Endothelial cell of umbilical vein (primary cell): Measurements from ENCODE around the gene GEMIN5. TPM values are rescaled to one million over a fixed set of nuclear protein-coding genes. Genes with fewer than 3 reads are reported as not detected.

Experiments
- BruUV-seq: library from RNA; stranded (reverse); fragments of 400-500 nt; replicated peaks from 2 replicates; lab custom pipeline; 2021; lab: Mats Ljungman, UMichigan
- CTCF ChIA-PET: fragments of 300-600, 350-600 bp; sonication (Branson Sonifier 250); formaldehyde crosslinking; loops from one replicate; lab custom pipeline; 2021; ENCODE audit warnings: antibody characterized with exemption, inconsistent platforms; lab: Charles Lee
- POLR2A ChIA-PET: fragments of 300-600, 350-600 bp; sonication (Branson Sonifier 250); formaldehyde crosslinking; loops from one replicate; lab custom pipeline; 2021; ENCODE audit warnings: antibody characterized with exemption, inconsistent platforms; lab: Charles Lee
- DNase-seq: peaks from one replicate; pipeline ENCODE4 v3.0.0-alpha.2; 2011; ENCODE audit warnings: low read depth, low spot score
- FAIRE-seq: peaks from 2 replicates; lab custom pipeline; 2011; peaks lifted over from hg19 to GRCh38; lab: Jason Lieb, UNC
- H2AFZ ChIP-seq: 2 replicates; pipeline ENCODE4 v1.6.0; 2012; ENCODE audit warnings: low read depth, low read length, control low read depth, inconsistent platforms
- H3K27ac ChIP-seq: 2 replicates; pipeline ENCODE4 v1.5.1; 2011; ENCODE audit warnings: low read depth, mild to moderate bottlenecking, control low read depth, low read length, moderate library complexity; ENCODE audit not compliant: insufficient read depth
- H3K27me3 ChIP-seq, 2 experiments: 2 replicates each; pipeline versions ENCODE4 v1.6.0 to v1.6.1; 2011; ENCODE audit warnings: low read length in 2 of 2, mixed read lengths in 1 of 2; ENCODE audit not compliant: control insufficient read depth in 2 of 2, insufficient read depth in 2 of 2
- H3K36me3 ChIP-seq, 2 experiments: 2 replicates in 1 of 2; 3 replicates in 1 of 2; pipeline ENCODE4 v1.5.1; 2011; ENCODE audit warnings: low read length in 2 of 2, mild to moderate bottlenecking in 1 of 2, moderate library complexity in 1 of 2; ENCODE audit not compliant: control insufficient read depth in 2 of 2, insufficient read depth in 2 of 2; ENCODE audit errors: extremely low read depth in 1 of 2
- H3K4me1 ChIP-seq: 3 replicates; pipeline ENCODE4 v1.5.1; 2011; ENCODE audit warnings: mild to moderate bottlenecking, low read length; ENCODE audit not compliant: control insufficient read depth, insufficient read depth; ENCODE audit errors: extremely low read depth
- H3K4me2 ChIP-seq: 2 replicates; pipeline ENCODE4 v1.6.1; 2011; ENCODE audit warnings: low read length, control low read depth, mixed read lengths; ENCODE audit not compliant: insufficient read depth
- H3K4me3 ChIP-seq, 3 experiments: fragments of 200-600 bp in 1 of 3; sonication (generic), shearing (Covaris generic) in 1 of 3; replicated peaks in 1 of 3; 2 replicates each; pipeline ENCODE4 v1.5.1; 2011 to 2016; ENCODE audit warnings: control low read depth in 3 of 3, low read length in 3 of 3, mild to moderate bottlenecking in 2 of 3, inconsistent platforms in 1 of 3, low read depth in 1 of 3, moderate library complexity in 1 of 3; ENCODE audit not compliant: insufficient read depth in 1 of 3
- H3K79me2 ChIP-seq: 2 replicates; pipeline ENCODE4 v1.6.0; 2012; ENCODE audit warnings: low read length, inconsistent platforms; ENCODE audit not compliant: control insufficient read depth, insufficient read depth
- H3K9ac ChIP-seq: replicated peaks from 2 replicates; pipeline ENCODE3; 2011; ENCODE audit warnings: low read length, control low read depth; ENCODE audit not compliant: insufficient read depth; ENCODE audit errors: extremely low read depth
- H3K9me1 ChIP-seq: replicated peaks from 3 replicates; pipeline ENCODE4 v1.6.0; 2011; ENCODE audit warnings: mild to moderate bottlenecking, low read length; ENCODE audit not compliant: control insufficient read depth, insufficient read depth; ENCODE audit errors: extremely low read depth
- H3K9me3 ChIP-seq: replicated peaks from 2 replicates; pipeline ENCODE4 v1.5.1; 2012; ENCODE audit warnings: low read length, inconsistent platforms; ENCODE audit not compliant: control insufficient read depth, insufficient read depth
- H4K20me1 ChIP-seq: replicated peaks from 2 replicates; pipeline ENCODE3; 2011; ENCODE audit warnings: mild to moderate bottlenecking, low read length; ENCODE audit not compliant: control insufficient read depth, insufficient read depth; ENCODE audit errors: extremely low read depth
- CTCF ChIP-seq, 2 donors: IDR thresholded peaks; 1 replicate in 1 of 2; 2 replicates in 1 of 2; pipeline ENCODE4 v1.5.1; 2011; ENCODE audit warnings: low read length in 2 of 2, mild to moderate bottlenecking in 2 of 2, moderate library complexity in 2 of 2, control low read depth in 1 of 2, inconsistent platforms in 1 of 2, low read depth in 1 of 2; ENCODE audit not compliant: insufficient read depth in 1 of 2; ENCODE audit errors: extremely low read depth in 1 of 2
- EZH2 ChIP-seq: IDR thresholded peaks from 2 replicates; pipeline ENCODE4 v1.6.1; 2012; ENCODE audit warnings: borderline replicate concordance, low read depth, mild to moderate bottlenecking, moderate library complexity, low read length, inconsistent platforms; ENCODE audit not compliant: severe bottlenecking
- FOS ChIP-seq: IDR thresholded peaks from 2 replicates; pipeline ENCODE4 v1.6.1; 2011; ENCODE audit warnings: mild to moderate bottlenecking, low read length, moderate library complexity, borderline replicate concordance; ENCODE audit not compliant: insufficient read depth
- GATA2 ChIP-seq: IDR thresholded peaks from 2 replicates; pipeline ENCODE4 v1.7.0; 2011; ENCODE audit warnings: low read depth, mild to moderate bottlenecking, moderate library complexity, mixed read lengths, low read length; ENCODE audit not compliant: insufficient read length, insufficient read depth
- JUN ChIP-seq: IDR thresholded peaks from 2 replicates; pipeline ENCODE4 v1.6.1; 2011; ENCODE audit warnings: borderline replicate concordance, low read depth; ENCODE audit not compliant: insufficient read length, insufficient read depth
- MAX ChIP-seq: IDR thresholded peaks from 2 replicates; pipeline ENCODE4 v1.6.1; 2011; ENCODE audit not compliant: insufficient read depth, insufficient read length
- MYC ChIP-seq: IDR thresholded peaks from one replicate; pipeline ENCODE4 v1.6.1; 2011; ENCODE audit warnings: mild to moderate bottlenecking, low read depth, low read length
- POLR2A ChIP-seq: IDR thresholded peaks from 2 replicates; pipeline ENCODE4 v1.6.1; 2012; ENCODE audit warnings: low read depth, mild to moderate bottlenecking, control low read depth, low read length
- POLR2AphosphoS5 ChIP-seq: IDR thresholded peaks from 2 replicates; pipeline ENCODE4 v1.6.1; 2012; ENCODE audit warnings: low read depth, mild to moderate bottlenecking, control low read depth, low read length, moderate library complexity; ENCODE audit not compliant: insufficient read depth
- dilution Hi-C: fragments of 300-500 bp; cut with MboI; formaldehyde crosslinking; loops from one replicate; pipeline ENCODE4 v1.15.0; 2019; ENCODE audit warnings: low sequenced_read_pairs; ENCODE audit not compliant: extremely low pct_ligation_motif_present
- intact Hi-C: fragments of 100-400 bp; cut with micrococcal nuclease; formaldehyde crosslinking; loops from one replicate; pipeline ENCODE4 v1.10.0; 2022
- polyA plus RNA-seq, 4 experiments: library from polyadenylated mRNA; depleted of rRNA in 3 of 4; stranded (reverse) in 3 of 4; unstranded in 1 of 4; fragments of >200 nt; gene quantifications; 2 replicates each; pipeline versions ENCODE4 v1.2.1 to v1.2.3, GENCODE V29; 2011 to 2012; ENCODE audit warnings: missing spikeins in 1 of 4
- total RNA-seq: library from RNA; stranded (reverse); gene quantifications from 2 replicates; pipeline ENCODE4 v1.2.3, GENCODE V29; 2021

GEMIN5 gene
- total and polyA plus RNA-seq, 2 donors (not counting 3 experiments of a cell fraction or from before 2014, with no cell fraction given) = 7.2 to 23.1 TPM

GRCh38 chr5:154861946-154862345, 76.1 kb downstream of the GEMIN5 start:
- FAIRE-seq = no peak
- H3K79me2 ChIP-seq = peaks cover 69% of the 10 kb centered on the region
- peaks cover 9 to 12% of the 10 kb centered on the region in 2 experiments for H3K36me3 ChIP-seq
- H4K20me1 ChIP-seq = peaks cover 3% of the 10 kb centered on the region
- H3K9ac ChIP-seq = no peak overlapping the region
- no peak for DNase-seq
- POLR2A ChIA-PET = no interaction called here
- CTCF ChIA-PET = no interaction called here
- H3K4me3 ChIP-seq = no peak overlapping the region
- intact Hi-C loops = no loop called here
- H3K9me3 ChIP-seq = no peaks in the 10 kb centered on the region
- dilution Hi-C loops = no loop called here
- H3K4me2 ChIP-seq = no peak overlapping the region
- H2AFZ ChIP-seq = no peak overlapping the region
- no peaks in the 10 kb centered on the region for H3K27me3 ChIP-seq
- BruUV-seq = no TSS peak
- peaks cover 24% of the 10 kb centered on the region for H3K4me1 ChIP-seq
- no peak for TF ChIP-seq CTCF (IDR thresholded peaks at IDR 0.05; ENCODE audit: extremely low read depth in 1 of 2, insufficient read depth in 1 of 2, low read depth in 1 of 2, low read length in 2 of 2)
- TF ChIP-seq EZH2 = no peak
- TF ChIP-seq MYC = no peak
- TF ChIP-seq POLR2AphosphoS5 = no peak
- no peak for TF ChIP-seq POLR2A
- no peak for TF ChIP-seq JUN
- no peak for TF ChIP-seq FOS
- TF ChIP-seq MAX = no peak
- no peak for TF ChIP-seq GATA2
- H3K9me1 ChIP-seq = no peaks in the 10 kb centered on the region
- H3K27ac ChIP-seq = no peak overlapping the region
